ENCODE results near the gene CBLB.

DNA sequence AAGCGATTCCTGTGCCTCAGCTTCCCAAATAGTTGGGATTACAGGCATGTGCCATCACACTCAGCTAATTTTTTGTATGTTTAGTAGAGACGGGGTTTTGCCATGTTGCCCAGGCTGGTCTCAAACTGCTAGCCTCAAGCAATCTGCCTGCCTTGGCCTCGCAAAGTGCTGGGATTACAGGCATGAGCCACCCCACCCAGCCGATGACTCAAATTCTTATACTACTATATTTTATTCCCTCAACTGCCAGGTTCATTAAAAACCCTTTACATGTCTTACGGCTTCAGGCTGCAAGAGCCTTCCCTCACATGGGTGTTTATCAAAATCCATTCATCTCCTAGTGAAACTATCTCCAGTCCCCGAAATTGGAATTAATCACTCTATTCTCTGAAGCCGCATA is 63.4 kb downstream of the CBLB start:
- TF ChIP-seq POLR2A (IDR thresholded peaks at IDR 0.05), result no peak
- TF ChIP-seq, protein P1, sequence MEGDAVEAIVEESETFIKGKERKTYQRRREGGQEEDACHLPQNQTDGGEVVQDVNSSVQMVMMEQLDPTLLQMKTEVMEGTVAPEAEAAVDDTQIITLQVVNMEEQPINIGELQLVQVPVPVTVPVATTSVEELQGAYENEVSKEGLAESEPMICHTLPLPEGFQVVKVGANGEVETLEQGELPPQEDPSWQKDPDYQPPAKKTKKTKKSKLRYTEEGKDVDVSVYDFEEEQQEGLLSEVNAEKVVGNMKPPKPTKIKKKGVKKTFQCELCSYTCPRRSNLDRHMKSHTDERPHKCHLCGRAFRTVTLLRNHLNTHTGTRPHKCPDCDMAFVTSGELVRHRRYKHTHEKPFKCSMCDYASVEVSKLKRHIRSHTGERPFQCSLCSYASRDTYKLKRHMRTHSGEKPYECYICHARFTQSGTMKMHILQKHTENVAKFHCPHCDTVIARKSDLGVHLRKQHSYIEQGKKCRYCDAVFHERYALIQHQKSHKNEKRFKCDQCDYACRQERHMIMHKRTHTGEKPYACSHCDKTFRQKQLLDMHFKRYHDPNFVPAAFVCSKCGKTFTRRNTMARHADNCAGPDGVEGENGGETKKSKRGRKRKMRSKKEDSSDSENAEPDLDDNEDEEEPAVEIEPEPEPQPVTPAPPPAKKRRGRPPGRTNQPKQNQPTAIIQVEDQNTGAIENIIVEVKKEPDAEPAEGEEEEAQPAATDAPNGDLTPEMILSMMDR (IDR thresholded peaks at IDR 0.05), result no peak

Measured in ovary (tissue), 3 donors.